OCI-M1 (cell line): ENCODE results near the gene C1orf174.

Experiments used
- DNase-seq: peaks from one replicate; lab custom pipeline; 2025; lab: John Stamatoyannopoulos, UW

The C1orf174 gene

DNA sequence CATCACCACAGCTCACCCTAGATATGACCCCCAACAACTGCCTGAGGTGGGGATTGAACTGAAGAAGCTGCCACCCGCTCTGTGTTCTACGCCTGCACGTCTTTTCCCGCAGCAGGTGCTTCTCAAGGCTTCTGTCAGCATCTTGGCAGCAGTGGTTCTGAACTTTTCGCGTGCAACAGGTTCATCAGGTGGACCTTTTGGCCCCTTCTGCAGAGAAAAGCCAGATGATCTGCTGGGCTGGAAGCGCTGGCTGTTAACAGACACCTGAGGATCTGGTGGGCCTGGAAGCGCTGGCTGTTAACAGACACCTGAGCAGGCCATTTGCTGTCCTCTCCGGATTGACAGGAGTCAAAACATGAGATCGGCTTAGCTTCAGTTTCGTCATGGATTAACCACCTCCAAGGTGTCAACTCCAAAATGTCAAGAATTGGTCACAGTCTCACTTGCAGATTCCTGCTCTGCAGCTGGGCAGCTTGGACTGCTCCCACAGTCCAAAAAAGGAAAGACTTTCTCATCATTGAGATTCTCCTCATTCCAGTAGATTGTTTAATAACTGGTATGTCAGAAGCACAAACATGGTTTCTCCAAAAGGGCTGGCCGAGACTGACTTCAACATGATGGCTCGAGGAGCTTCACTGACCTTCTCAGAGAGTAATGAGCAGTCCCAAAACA lies 4.7 kb downstream of the C1orf174 start:
- no peak for DNase-seq

DNA sequence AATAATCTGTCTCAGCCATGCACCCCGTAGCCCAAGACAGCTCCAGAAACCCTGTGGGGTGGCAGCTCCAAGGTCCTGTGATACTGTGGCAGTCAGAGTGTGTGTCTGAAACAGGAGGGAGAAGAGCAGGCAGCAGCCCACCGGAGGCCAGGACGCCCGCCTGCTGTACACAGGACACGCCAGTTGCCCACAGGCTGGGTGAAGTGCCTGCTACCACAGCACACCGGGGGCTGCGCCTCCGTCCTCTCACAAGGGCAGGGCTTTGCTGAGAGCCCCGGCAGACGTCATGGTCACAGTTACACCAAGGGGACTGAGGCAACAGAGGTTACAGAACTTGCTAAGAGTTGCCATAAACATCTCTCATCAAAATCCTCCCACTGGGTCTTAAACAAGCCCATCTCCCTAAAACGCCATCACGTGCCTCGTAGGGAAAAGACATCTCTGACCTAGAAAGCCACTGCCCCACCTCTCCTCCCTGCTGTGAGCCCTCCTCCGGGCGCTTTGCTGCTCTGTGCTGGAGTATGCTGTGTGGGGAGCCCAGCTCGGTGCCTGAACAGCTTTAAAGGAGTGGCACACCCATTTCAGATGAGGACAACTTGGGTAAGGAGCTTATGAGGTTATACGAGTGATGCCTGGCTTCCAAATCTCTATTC lies 5.3 kb downstream of the C1orf174 start:
- no peak for DNase-seq

GRCh38 chr1:3893190-3893589 lies 6.9 kb downstream of the C1orf174 start:
- DNase-seq, result no peak

DNA sequence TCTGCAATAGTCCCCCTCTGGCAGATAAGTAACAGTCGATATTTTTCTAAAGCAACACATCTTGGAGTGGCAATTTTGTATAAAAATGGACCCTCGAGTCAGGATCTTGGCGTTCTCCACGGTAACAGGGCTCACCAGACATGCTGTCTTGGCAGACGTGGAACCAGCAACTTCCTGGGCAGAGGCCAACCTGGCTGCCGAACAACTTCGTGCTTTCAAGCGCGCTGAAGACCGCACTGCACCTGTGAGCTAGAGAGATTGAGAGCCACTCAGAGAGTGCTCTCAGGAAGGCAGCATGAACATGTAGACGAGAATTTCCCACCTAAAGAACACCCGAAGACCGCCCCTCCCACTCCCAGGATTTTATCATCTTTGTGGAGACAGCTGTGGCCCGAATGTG lies 7.3 kb downstream of the C1orf174 start:
- no peak for DNase-seq

DNA sequence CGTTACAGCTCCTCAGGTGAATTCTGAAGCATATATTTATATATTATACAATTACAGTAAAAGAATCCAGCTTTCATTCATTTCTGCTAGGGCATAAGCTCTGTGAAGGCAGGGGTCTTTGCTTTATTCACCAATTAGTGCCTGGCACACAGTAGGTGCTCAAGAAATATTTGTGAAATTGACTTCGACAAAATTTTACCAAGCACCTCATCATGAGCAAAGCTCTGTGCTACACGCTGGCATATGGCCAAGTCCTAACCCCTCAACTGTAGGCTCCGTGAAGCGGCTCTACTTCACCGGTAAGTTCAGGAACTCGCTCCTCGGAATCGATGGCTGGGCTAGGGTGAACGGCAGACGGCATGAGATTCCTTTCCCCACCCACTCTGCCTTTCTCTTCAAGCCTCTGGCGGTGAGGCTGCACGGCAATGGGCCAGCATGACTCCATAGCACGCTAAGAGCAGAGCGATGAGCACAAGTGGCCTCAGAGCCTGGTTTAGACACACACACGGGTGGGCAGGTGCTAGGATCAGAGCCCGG lies 8.7 kb downstream of the C1orf174 start:
- no peak for DNase-seq

- DNase-seq, result peak; percentile 88
Observed at GRCh38 chr1:3890389-3891328, 9.4 kb downstream of the C1orf174 start.

- DNase-seq, result no peak
Observed at GRCh38 chr1:3889936-3890335, 10.1 kb downstream of the C1orf174 start.

DNA sequence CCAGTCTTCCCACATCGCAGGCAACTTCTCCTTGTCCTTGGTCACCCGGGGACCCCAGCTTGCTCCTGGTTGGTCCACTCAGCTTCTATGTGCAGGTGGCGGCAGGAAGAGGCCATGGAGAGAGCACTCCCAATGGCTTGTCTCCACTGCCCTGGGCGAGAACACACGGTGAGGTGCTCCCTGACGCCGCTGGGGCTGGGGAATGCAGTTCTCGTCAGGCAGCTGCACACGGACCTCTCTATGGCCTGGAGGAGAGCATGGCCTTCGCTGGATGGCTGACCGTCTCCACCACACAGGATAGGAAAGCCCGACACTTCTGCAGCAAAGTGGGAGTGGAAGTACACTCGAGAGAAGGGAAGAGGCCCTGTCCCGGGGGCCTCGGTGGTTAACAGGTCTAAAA lies 11.8 kb downstream of the C1orf174 start:
- DNase-seq, result no peak

DNA sequence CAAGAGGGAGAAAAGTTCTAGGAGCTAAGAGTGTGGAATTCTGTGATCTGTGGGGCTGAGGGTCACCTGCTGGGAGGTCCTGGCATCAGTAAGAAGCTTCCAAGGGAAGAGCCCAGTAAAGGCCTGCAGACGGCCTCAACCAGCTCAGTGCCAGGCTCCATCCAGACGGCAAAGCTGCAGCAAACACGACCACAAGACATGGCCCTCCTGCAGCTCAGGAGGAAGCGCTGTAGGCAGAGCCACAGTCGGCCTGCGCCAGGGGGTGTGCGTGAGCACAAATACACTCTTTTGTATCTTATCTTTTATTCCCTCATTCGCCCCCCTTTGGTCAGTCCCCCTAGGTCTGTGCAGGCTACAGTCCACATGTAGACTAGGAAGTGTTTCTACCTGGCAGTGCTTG lies 13.4 kb downstream of the C1orf174 start:
- no peak for DNase-seq

- no peak for DNase-seq
Observed at GRCh38 chr1:3886106-3886670, 13.9 kb downstream of the C1orf174 start.

GRCh38 chr1:3885611-3886010 lies 14.5 kb downstream of the C1orf174 start:
- DNase-seq, result no peak

DNA sequence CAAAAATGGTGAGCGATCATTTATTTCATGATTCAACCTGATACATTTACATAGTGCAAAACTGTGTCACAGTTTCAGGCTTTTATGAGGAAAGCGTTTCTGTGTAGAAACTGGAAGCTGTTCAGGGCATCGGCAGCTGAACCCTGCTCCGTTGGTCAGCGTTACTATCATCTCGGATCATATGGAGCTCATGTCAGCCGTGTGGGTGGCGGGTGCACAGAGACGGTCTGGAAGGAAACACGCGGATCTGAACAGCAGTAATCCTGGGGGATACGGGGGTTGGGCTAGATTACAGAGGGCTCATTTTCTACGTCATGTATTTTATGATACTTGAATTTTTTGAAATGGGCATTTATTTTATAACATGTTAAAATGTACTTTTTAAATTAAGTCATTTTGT lies 15.1 kb downstream of the C1orf174 start:
- no peak for DNase-seq

DNA sequence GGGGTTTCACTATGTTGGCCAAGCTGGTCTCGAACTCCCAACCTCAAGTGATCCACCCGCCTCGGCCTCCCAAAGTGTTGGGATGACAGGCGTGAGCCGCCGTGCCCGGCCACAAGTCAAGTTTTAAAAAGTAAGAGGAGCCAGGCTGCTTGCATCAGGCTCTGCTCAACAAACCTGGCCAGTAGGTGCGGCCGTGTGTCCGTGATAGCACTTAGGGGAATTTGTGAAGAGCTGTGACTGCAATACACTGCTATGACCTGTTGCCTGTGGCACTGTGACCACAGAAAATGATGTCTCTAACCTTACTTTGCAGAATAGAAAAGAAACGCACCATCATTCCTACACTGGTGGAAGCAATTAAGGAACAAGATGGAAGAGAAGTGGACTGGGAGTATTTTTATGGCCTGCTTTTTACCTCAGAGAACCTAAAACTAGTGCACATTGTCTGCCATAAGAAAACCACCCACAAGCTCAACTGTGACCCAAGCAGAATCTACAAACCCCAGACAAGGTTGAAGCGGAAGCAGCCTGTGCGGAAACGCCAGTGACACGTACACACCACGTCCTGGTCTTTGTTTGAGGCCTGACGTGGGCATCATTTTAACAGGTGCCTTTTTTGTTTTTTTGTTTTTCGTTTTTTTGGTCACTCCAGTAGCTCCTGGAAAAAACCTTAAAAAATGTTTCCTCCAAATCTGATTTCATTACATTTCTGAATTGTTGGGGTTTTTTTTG lies 16.7 kb downstream of the C1orf174 start:
- no peak for DNase-seq

- DNase-seq, result peak; percentile 1
Observed at GRCh38 chr1:3881193-3881480, 18.9 kb downstream of the C1orf174 start.

DNA sequence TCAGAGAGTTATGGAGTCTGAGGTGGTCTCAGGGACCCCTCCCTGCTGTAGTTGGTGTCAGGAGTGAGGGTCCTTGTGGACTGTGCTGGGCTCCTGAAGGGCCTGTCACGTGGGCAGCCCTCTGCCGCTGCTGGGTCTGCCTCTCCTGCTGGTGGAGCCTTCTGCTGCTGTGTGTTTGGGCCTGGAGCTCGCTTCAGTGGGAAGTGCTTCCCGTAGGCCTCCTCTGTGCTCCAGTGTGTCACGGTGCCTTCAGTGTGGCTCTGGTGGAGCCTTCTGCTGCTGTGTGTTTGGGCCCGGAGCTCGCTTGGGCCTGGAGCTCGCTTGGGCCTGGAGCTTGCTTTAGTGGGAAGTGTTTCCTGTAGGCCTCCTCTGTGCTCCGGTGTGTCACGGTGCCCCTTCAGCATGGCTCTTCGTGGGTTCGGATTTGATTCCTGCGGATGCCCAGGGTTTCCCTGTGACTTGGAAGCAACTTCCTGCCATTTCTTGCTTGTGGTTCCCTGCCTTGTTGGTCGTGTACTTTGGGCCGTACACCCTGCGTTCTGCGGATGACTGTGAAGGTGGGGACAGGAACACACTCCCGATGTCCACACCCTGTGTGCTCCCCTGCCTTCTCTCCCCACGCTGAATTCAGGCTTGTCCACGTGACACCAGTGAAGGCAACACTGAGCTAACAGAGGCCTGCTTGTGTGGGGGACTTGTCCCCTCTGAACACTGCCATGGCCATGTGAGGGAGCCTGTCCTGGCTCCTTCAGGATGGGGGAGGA lies 19.5 kb downstream of the C1orf174 start:
- DNase-seq, result no peak

DNA sequence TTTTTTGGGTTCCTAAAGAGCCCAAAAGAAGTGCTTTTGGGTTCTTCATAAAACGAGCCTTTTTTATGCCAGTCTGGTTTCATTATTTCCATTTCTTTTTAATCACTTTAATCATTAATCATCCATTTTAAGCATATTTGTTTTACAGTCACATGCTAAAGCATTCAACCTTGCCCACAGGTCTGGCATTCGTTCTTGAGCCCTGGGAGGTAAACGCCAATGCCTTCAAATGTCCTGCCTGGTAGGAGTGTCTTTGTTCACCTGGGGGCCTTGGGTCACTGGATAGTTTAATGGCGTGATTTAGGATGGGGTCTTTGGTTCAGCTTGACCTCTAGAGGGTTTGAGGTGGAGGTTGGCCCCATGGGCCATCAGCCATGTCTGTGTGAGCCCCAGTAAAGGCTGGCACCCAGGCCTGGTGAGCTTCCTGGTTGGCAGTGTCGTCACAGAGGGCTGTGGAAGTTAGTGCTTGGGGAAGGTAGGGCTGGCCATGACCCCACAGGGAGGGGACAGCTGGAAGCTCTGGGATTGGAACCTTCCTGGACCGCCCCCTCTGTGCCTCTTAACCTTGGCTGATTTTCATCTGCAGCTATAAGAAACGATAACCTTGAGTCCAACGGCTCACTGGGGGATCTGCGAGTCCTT lies 20.2 kb downstream of the C1orf174 start:
- DNase-seq, result no peak

GRCh38 chr1:3879099-3879498 lies 21.0 kb downstream of the C1orf174 start:
- no peak for DNase-seq

DNA sequence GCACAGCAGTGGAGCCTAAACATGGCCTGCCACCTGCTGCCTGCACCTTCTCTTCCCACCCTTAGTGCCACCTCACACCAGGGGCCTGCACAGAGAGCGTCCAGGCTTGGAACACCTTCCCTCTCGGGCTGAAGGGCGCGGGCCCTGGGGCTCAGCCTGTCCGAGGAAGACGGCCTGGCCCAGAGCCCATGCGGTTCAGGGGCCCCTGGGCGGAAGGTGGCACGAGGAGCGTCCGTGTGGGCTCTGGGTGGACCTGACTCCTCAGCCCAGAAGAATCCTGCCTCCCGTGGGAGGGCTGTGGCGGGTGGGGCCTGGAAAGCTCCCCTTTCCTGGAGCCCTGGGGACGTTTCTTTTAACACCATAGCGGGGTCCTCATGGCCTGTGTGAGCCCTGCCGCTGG lies 23.4 kb downstream of the C1orf174 start:
- DNase-seq, result no peak

- DNase-seq, result no peak
Observed at GRCh38 chr1:3874736-3875135, 25.3 kb downstream of the C1orf174 start.

DNA sequence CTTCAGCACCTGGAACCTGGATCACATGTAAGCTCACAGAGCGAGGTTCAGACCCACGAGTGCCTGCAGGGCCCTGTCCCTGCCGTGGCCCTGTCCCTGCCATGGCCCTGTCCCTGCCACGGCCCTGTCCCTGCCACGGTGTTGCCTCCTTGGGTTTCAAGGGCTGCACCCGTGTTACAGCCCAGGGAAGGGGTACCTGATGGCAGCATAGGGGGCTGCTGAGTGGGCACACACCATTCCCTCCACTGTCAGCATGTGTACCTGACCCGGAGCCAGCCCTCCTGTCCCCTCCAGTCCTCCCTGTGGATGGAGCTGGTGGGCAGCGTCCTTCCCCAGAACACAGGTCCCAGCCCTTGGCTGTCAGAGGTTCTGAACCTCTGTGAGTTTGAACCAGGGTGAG lies 27.5 kb downstream of the C1orf174 start:
- DNase-seq, result no peak

GRCh38 chr1:3871451-3871805 lies 28.6 kb downstream of the C1orf174 start:
- no peak for DNase-seq
